HG03469 (cell line): Measurements from ENCODE around the gene IGF1R.

ENCODE experiments used
- ATAC-seq: cut with Tn5 transposase; IDR thresholded peaks from one replicate; pipeline ENCODE4 v1.9.1; 2021; ENCODE audit warnings: mild to moderate bottlenecking, moderate library complexity, moderate number of reproducible peaks; ENCODE audit not compliant: unreplicated experiment

IGF1R gene

GRCh38 chr15:98723195-98723594 lies 74.9 kb downstream of the IGF1R start:
- ATAC-seq: no peak

- ATAC-seq: no peak
These were observed 75.7 kb downstream of the IGF1R start for GRCh38 chr15:98724048-98724447.

GRCh38 chr15:98724494-98724893 lies 76.2 kb downstream of the IGF1R start:
- ATAC-seq: no peak

GRCh38 chr15:98725874-98726273 lies 77.5 kb downstream of the IGF1R start:
- no peak for ATAC-seq

GRCh38 chr15:98727115-98728040 lies 79.0 kb downstream of the IGF1R start:
- no peak for ATAC-seq

- ATAC-seq: no peak
These were observed 79.9 kb downstream of the IGF1R start for GRCh38 chr15:98728082-98728810.

- ATAC-seq: no peak
These were observed 80.4 kb downstream of the IGF1R start for GRCh38 chr15:98728811-98729160.

GRCh38 chr15:98729446-98730042 lies 81.2 kb downstream of the IGF1R start:
- ATAC-seq: no peak

- ATAC-seq: no peak
These were observed 82.7 kb downstream of the IGF1R start for GRCh38 chr15:98730860-98731711.

GRCh38 chr15:98731712-98732450 lies 83.5 kb downstream of the IGF1R start:
- no peak for ATAC-seq

GRCh38 chr15:98733098-98733497 lies 84.8 kb downstream of the IGF1R start:
- ATAC-seq: no peak

- ATAC-seq: no peak
These were observed 86.3 kb downstream of the IGF1R start for GRCh38 chr15:98734466-98735199.

- ATAC-seq: no peak
These were observed 87.0 kb downstream of the IGF1R start for GRCh38 chr15:98735304-98735703.

GRCh38 chr15:98735895-98736617 lies 87.7 kb downstream of the IGF1R start:
- ATAC-seq: no peak

GRCh38 chr15:98737159-98737558 lies 88.8 kb downstream of the IGF1R start:
- ATAC-seq: no peak

- ATAC-seq: no peak
These were observed 89.4 kb downstream of the IGF1R start for GRCh38 chr15:98737721-98738120.

GRCh38 chr15:98738689-98739401 lies 90.5 kb downstream of the IGF1R start:
- ATAC-seq: no peak

GRCh38 chr15:98740295-98740694 lies 92.0 kb downstream of the IGF1R start:
- ATAC-seq: no peak
